Measurements from ENCODE around the gene TRPM8.
A peak's percentile ranks its signal among the peaks of the same experiment; 100 is the strongest.

The TRPM8 gene

DNA sequence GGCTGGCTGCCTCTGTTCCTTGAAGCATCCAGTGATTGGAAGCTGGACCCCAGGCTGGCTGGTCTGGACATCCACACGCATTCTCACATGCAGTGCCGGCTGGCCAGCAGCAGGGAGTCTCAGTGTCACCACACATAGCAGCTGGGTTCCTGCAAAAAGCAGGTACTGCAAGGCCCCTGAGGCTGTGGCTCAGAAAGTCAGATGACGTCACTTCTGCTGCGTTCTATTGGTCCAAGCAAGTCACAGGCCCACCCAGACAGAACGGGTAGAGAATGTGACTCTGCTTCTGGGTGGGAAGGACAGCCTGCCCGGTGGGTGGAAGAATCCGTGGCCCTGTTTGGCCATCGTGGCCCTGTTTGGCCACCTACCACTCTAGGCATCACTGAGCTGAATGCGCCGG is 82.0 kb downstream of the TRPM8 start:
- FAIRE-seq: no peak
- no peak for DNase-seq (ENCODE audit: low spot score)

- FAIRE-seq (no peak), DNase-seq (ENCODE audit: low spot score) (no peak)
Observed at GRCh38 chr2:234001380-234002160, 84.4 kb downstream of the TRPM8 start.

DNA sequence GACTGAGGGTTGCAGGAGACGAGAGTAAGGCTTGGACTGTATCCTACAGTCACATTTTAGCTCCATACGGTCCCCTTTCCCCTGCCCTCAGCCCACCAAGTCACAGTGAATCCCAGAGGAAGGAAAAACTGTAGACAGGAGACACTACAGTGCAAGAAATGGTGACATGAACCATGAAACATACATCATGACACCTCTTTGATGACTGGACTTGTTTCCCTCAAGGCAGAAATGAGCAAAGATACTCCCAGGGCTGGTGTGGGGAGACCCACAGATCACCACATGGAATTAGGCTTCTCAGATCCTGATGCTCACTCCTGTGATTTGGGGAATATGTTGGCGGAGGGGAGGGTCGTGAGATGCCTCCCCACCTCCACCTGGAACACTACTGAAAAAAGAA is 85.1 kb downstream of the TRPM8 start:
- FAIRE-seq: no peak
- no peak for DNase-seq (ENCODE audit: low spot score)

DNA sequence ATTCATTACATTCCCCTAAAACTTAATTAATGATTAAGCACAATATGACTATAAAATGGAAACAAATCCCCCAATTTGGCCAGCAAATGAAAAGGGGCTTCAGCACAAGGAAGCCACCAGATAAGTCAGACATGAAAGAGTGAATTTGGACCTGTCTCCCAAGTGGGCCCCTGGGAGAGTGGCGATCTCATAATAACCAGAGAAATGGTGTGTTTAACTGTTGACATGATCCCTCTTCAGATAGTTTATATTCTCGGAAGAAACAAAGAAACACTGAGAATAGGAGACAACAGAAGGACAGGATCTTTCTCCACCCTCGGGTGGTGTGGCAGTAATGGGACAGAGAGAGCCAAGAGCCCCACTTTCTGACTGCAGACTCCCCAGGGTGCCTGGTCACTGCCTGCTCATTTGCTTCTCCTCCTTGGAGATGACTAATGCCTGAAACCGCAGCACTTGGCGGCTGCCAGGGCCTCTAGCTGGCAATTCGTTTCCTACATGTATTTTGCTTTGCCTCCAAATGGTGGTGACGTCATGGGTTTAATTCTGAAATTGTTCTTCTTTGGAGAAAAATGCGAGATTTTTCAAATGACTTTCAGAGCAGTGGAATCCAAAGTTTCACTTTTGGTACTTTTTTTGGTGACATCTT is 86.9 kb downstream of the TRPM8 start:
- FAIRE-seq: peak; percentile 98
- peak; percentile 93 for DNase-seq (ENCODE audit: low spot score)

DNA sequence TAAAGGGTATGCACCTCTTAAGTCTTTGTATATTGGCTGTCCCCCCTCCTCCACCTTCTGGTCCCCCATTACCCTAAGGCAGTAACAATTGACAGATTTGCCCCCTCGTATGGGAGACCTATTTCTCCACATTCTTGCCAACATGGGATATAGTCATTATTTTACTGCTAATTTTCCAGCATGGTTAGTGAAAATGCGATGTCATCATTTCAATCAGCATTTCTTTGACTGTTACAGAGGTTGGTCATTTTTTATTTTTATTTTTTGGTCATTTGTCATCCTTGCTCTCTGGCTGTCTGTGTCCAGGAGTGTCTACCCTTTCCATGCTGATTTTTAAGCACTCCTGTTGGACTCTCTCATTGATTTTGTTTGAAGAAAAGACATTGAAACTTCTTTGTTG is 88.0 kb downstream of the TRPM8 start:
- FAIRE-seq (no peak), DNase-seq (ENCODE audit: low spot score) (no peak)

DNA sequence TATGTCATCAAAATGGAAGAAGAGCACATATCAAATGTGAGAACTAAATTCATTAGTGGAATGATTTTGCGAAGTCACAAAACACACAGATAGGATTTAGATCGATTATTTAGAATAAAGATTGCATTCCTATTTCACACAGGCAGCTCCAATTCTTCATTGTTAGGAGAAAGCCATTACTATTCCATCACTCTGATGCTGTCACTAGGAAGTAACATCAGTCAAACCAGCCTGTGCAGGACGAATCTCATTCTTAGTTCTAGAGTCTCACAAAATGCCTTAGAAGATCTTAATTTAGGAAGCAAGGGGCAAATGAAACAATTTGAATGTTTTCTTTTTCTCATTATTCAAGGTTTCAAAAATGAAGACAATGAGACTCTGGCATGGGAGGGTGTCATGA is 89.3 kb downstream of the TRPM8 start:
- DNase-seq (ENCODE audit: low spot score) (no peak), FAIRE-seq (no peak)

DNA sequence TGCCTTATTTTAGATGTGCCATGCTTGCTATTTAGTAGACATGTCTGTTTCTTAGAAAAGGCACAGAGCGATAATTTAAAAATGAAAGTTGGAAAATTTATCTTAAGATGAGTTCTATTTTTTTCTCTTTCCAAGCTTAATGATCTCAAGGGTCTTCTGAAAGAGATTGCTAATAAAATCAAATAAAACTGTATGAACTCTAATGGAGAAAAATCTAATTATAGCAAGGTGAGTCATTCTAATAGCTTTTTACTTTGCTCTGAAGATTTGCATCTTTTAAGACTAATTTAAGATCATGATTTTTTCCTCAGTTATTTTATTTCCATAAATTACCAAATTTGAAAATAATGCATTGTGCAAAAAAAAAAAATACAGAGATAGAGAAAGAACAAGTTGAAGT is 97.3 kb downstream of the TRPM8 start:
- DNase-seq (ENCODE audit: low spot score) (no peak), FAIRE-seq (no peak)

- no peak for FAIRE-seq
- DNase-seq (ENCODE audit: low spot score): no peak
Observed at GRCh38 chr2:234015861-234016260, 98.7 kb downstream of the TRPM8 start.

- no peak for FAIRE-seq
- DNase-seq (ENCODE audit: low spot score): no peak
Observed at GRCh38 chr2:234019896-234020295, 102.7 kb downstream of the TRPM8 start.

GRCh38 chr2:234020332-234020731 is 103.2 kb downstream of the TRPM8 start:
- DNase-seq (ENCODE audit: low spot score) (no peak), FAIRE-seq (no peak)

- DNase-seq (ENCODE audit: low spot score): no peak
- no peak for FAIRE-seq
Observed at GRCh38 chr2:234022424-234022823, 105.3 kb downstream of the TRPM8 start.

DNA sequence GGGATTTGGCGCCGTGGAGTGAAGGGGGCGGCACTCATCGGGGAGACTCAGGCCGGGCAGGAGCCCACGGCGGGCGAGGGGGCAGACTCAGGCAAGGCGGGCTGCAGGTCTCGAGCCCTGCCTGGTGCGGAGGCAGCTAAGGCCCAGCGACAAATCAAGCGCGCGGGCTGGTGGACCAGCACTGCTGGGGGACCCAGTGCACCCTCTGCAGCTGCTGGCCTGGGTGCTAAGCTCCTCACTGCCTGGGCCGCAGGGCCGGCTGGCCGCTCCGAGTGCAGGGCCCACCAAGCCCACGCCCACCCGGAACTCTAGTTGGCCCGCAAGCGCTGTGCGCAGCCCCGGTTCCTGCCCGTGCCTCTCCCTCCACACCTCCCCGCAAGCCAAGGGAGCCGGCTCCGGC is 107.1 kb downstream of the TRPM8 start:
- no peak for FAIRE-seq
- DNase-seq (ENCODE audit: low spot score): no peak

- no peak for FAIRE-seq
- DNase-seq (ENCODE audit: low spot score): no peak
Observed at GRCh38 chr2:234025466-234025865, 108.3 kb downstream of the TRPM8 start.

DNA sequence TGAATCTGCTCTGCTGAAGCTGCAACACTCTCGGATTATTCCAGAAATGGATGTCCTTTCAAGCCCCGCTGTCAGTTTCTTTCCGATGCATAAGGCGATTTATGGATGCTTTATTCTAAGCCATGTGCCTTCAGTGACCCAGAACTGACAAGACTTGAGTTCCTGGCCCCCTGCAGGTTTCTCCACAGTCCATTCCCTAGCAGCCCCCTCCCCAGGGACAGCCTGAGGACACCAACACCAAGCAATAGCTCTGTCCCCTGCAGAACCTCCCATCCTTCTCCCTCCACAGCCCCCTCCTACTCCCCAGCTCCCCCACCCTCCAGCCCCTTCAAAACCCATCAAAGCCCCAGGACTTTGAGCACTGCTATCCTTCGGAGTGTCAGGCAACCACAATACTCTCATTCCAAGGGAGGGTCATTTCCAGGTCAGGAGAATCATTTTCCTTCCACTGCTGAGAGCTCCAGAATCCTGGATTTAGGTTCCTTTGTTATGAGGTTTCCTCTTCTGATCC is 108.8 kb downstream of the TRPM8 start:
- FAIRE-seq: peak; percentile 90
- peak; percentile 74 for DNase-seq (ENCODE audit: low spot score)

DNA sequence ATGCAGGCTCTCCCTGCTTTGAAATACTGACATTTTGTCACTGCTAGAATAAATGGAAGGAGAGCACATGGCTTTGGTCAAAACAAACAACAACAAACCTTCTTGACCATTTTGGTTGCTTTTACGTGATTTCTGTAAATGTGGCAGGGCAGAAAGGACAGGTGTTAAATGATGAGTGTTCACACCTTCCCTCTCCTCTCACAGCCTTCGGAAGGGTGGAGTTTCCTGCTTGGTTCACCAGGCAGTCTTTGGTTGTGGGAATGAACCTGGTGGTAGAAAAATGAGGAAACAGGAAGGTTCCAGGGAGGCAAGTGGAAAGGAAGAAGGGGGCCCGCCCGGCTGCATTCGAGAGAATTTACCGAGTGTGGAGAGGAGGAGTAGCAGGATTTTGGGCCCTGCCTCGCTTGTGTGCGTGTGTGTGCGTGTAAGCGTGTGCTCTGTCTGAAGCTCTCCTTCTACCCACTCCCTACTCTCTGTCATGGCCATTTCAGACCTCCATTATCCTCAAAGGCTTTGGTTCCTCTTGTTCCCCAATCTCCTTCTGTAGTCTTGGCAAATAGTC is 109.6 kb downstream of the TRPM8 start:
- DNase-seq (ENCODE audit: low spot score): no peak
- no peak for FAIRE-seq

- FAIRE-seq (no peak), DNase-seq (ENCODE audit: low spot score) (peak; percentile 68)
Observed at GRCh38 chr2:234027641-234028040, 110.5 kb downstream of the TRPM8 start.

DNA sequence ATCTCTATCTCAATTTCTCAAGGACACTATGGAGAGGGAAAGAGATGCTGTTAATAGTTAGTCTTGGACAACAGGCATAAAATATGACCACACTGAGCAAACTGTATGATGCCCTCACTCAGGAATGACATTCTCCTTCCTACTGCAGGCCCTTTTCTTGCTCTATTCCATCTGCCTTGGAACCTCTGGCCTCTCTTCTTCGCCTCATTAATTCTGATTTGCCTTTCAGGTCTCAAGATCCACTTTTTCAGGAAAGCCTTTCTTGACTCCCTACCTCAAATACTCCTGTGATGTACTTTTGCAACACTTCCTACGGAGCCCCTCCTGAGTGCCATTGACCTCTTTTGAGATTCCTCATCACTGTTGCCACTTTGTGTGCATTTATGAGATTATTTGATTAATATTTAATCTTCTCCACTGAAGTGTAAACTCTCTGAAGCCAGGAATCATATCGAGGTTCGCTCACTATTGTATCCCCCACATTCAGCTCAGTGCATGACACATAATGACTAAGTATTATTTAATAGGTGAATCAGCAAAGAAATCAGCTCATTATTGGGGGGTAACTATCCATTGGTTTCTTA is 112.1 kb downstream of the TRPM8 start:
- peak; percentile 99 for DNase-seq (ENCODE audit: low spot score)
- FAIRE-seq: peak; percentile 100

DNA sequence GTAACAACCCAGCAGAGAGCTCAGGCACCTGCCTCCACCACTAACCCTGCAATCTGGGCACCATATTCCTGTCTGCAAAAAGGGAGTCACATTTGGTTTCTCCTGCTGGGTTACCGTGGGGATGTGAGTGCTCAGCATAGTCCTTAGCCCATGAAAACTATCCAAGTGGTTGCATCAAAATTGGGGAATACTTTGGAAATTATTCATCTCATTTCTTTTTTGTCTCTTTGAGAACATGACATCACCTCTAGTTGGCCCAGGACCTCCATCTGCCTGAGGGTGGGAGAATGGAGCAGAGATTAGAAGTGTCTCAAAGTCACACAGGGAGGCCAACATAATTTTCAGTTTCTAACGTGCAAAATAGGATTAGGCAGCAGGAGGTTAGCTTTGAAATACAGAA is 114.0 kb downstream of the TRPM8 start:
- FAIRE-seq: no peak
- DNase-seq (ENCODE audit: low spot score): no peak

DNA sequence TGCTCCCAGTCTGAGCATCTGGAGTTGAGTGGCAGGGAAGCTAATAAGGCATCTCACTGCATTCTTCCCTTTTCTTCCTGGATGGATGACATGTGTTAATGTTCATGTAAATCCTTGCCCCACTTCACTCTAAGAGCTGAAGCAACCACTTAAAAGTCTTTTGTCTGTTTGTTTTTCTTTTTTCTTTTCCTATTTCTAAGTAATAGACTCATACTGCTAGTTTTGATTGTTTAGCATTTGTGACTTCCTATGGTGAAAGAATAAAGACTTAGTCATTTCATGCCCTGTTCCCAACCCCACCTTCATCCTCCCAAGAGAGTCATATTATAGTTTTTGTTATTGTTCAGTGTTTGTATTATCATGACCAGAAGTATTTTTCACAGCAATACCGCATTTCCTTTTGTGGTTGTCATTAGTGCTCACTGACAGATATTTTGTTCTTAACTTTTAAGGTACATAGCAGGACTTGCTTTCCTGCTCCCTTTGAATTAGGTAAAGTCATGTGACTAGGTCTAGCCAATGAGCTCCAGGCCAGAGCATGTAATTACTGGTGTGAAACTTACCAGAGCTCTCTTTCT is 115.2 kb downstream of the TRPM8 start:
- DNase-seq (ENCODE audit: low spot score) (no peak), FAIRE-seq (no peak)

- DNase-seq (ENCODE audit: low spot score) (no peak), FAIRE-seq (no peak)
Observed at GRCh38 chr2:234033174-234033573, 116.0 kb downstream of the TRPM8 start.

- no peak for FAIRE-seq
- no peak for DNase-seq (ENCODE audit: low spot score)
Observed at GRCh38 chr2:234033885-234034284, 116.7 kb downstream of the TRPM8 start.

All from RCC 7860 (cell line).